HL-60 (cell line): Measurements from ENCODE around the gene ANKRD11.

ENCODE experiments used
- DNase-seq, 2 experiments: peaks; one replicate each; pipeline ENCODE4 v3.0.0-alpha.2; 2010 to 2020; ENCODE audit warnings: low read depth in 1 of 2, low spot score in 1 of 2
- H3K27ac ChIP-seq: fragments of 250-450 bp; sonication (Bioruptor Pico); replicated peaks from 2 replicates; pipeline ENCODE4 v1.5.1; 2020; ENCODE audit warnings: mild to moderate bottlenecking, moderate library complexity
- H3K27me3 ChIP-seq: fragments of 250-450 bp; sonication (Bioruptor Pico); 2 replicates; pipeline ENCODE4 v1.5.1; 2021; ENCODE audit warnings: mild to moderate bottlenecking, moderate library complexity; ENCODE audit not compliant: insufficient read depth, poor library complexity, severe bottlenecking
- H3K4me3 ChIP-seq: replicated peaks from 2 replicates; pipeline ENCODE4 v1.5.1; 2011; ENCODE audit warnings: mild to moderate bottlenecking, control low read depth, low read length; ENCODE audit not compliant: insufficient read depth
- CTCF ChIP-seq: IDR thresholded peaks from one replicate; pipeline ENCODE4 v1.5.1; 2011; ENCODE audit warnings: low read length, control low read depth, inconsistent platforms; ENCODE audit not compliant: insufficient read depth
- GABPA ChIP-seq: IDR thresholded peaks from 2 replicates; pipeline ENCODE4 v1.6.1; 2012; ENCODE audit warnings: low read depth
- POLR2AphosphoS5 ChIP-seq: IDR thresholded peaks from 2 replicates; pipeline ENCODE4 v1.6.1; 2012; ENCODE audit warnings: low read depth
- SPI1 ChIP-seq: IDR thresholded peaks from 2 replicates; pipeline ENCODE4 v1.6.1; 2012; ENCODE audit warnings: low read depth, mild to moderate bottlenecking, borderline replicate concordance
- TF ChIP-seq, protein P1 (sequence below): IDR thresholded peaks from 2 replicates; pipeline ENCODE4 v1.6.1; 2012; ENCODE audit warnings: low read depth; ENCODE audit not compliant: insufficient replicate concordance

Gene ANKRD11

GRCh38 chr16:89445166-89445565 lies 45.2 kb downstream of the ANKRD11 start:
- Histone ChIP-seq H3K4me3 (no peak overlapping the region), H3K27me3 (no peaks in the 10 kb centered on the region), H3K27ac (no peak overlapping the region)
- DNase-seq, result no peak
- TF ChIP-seq SPI1 (no peak), CTCF (no peak), POLR2AphosphoS5 (no peak), GABPA (no peak)
- TF ChIP-seq, protein P1, sequence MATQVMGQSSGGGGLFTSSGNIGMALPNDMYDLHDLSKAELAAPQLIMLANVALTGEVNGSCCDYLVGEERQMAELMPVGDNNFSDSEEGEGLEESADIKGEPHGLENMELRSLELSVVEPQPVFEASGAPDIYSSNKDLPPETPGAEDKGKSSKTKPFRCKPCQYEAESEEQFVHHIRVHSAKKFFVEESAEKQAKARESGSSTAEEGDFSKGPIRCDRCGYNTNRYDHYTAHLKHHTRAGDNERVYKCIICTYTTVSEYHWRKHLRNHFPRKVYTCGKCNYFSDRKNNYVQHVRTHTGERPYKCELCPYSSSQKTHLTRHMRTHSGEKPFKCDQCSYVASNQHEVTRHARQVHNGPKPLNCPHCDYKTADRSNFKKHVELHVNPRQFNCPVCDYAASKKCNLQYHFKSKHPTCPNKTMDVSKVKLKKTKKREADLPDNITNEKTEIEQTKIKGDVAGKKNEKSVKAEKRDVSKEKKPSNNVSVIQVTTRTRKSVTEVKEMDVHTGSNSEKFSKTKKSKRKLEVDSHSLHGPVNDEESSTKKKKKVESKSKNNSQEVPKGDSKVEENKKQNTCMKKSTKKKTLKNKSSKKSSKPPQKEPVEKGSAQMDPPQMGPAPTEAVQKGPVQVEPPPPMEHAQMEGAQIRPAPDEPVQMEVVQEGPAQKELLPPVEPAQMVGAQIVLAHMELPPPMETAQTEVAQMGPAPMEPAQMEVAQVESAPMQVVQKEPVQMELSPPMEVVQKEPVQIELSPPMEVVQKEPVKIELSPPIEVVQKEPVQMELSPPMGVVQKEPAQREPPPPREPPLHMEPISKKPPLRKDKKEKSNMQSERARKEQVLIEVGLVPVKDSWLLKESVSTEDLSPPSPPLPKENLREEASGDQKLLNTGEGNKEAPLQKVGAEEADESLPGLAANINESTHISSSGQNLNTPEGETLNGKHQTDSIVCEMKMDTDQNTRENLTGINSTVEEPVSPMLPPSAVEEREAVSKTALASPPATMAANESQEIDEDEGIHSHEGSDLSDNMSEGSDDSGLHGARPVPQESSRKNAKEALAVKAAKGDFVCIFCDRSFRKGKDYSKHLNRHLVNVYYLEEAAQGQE, result no peak

DNA sequence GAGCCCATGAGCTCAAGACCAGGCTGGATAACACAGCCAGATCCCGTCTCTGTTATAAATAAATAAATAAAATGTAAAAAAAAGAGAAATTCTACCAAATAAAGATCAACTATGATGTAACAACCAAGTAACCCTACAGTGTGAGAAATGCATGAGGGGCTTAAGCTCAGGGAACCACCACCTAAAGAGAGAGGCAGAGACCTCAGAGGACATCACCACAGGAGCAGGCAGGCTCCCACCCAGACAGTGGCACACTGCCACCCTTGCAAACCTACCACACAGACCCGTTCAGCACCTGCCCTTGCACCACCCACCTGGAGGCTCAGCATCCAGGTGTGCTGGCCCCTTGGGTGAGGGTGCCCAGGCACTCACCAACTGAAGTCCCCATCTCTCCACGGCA lies 45.6 kb downstream of the ANKRD11 start:
- no peak overlapping the region for H3K4me3 ChIP-seq
- H3K27ac ChIP-seq, result no peak overlapping the region
- H3K27me3 ChIP-seq, result no peaks in the 10 kb centered on the region
- no peak for DNase-seq
- TF ChIP-seq, protein P1, result no peak
- TF ChIP-seq POLR2AphosphoS5 (no peak), GABPA (no peak), CTCF (no peak)

DNA sequence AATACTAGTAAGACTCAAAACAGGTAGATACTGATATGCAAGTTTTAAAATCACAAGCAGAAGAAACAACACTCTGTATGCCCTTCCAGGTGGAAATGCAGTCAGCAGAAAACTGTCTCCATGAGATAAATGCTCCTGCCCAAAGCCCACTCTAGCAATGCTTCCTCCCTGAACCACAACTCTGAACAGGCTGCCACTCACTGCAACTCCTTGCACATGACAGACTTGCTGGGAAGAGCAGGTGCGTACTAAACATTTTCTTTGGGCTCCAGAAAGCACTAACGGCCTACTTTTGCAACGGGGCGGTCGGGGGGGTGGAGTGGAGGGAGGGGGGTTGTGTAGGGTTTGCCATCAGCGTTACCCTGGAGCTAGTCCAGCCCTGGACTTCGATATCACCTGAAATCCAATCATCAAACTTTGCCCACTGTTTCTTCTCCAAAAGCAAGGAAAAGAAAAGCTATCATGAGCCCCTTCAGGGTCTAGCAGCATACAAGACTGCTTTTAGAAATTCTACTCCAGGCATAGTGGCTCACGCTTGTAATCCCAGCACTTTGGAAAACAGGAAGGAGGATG lies 46.1 kb downstream of the ANKRD11 start:
- no peak overlapping the region for H3K27ac ChIP-seq
- H3K4me3 ChIP-seq, result no peak overlapping the region
- TF ChIP-seq POLR2AphosphoS5, result no peak
- no peak for TF ChIP-seq CTCF
- TF ChIP-seq, protein P1, result no peak
- TF ChIP-seq SPI1, result no peak
- no peak for TF ChIP-seq GABPA
- peak in 1 of 2 experiments; percentile 47 for DNase-seq
- H3K27me3 ChIP-seq, result no peaks in the 10 kb centered on the region
